DOHH2 (cell line): ENCODE results near the gene WDFY3.

Experiments
- CTCF ChIP-seq: fragments of 200-600 bp; sonication (generic); IDR thresholded peaks from one replicate; pipeline ENCODE4 v1.5.1; 2014; ENCODE audit warnings: antibody characterized with exemption, mild to moderate bottlenecking, low read depth, low read length; ENCODE audit not compliant: poor library complexity, severe bottlenecking
- EZH2phosphoT487 ChIP-seq: fragments of 200-600 bp; sonication (generic); IDR thresholded peaks from 2 replicates; pipeline ENCODE4 v1.6.1; 2017; ENCODE audit warnings: borderline replicate concordance, mild to moderate bottlenecking, antibody characterized with exemption, low read length, moderate library complexity, mixed read lengths

GRCh38 chr4:84985952-84986351 lies 19.5 kb upstream of the WDFY3 start:
- TF ChIP-seq EZH2phosphoT487: no peak
- TF ChIP-seq CTCF: no peak
